Dedifferentiated amniotic fluid mesenchymal stem cell (primary cell): ENCODE data around the gene UBD.

ENCODE experiments used
- DNase-seq: peaks from one replicate; pipeline ENCODE4 v3.0.0-alpha.2; 2016; ENCODE audit errors: extremely low spot score

UBD gene

GRCh38 chr6:29561606-29562181 is 2.2 kb upstream of the UBD start:
- DNase-seq = no peak

- no peak for DNase-seq
Measured at GRCh38 chr6:29561091-29561490, 1.6 kb upstream of the UBD start.

DNA sequence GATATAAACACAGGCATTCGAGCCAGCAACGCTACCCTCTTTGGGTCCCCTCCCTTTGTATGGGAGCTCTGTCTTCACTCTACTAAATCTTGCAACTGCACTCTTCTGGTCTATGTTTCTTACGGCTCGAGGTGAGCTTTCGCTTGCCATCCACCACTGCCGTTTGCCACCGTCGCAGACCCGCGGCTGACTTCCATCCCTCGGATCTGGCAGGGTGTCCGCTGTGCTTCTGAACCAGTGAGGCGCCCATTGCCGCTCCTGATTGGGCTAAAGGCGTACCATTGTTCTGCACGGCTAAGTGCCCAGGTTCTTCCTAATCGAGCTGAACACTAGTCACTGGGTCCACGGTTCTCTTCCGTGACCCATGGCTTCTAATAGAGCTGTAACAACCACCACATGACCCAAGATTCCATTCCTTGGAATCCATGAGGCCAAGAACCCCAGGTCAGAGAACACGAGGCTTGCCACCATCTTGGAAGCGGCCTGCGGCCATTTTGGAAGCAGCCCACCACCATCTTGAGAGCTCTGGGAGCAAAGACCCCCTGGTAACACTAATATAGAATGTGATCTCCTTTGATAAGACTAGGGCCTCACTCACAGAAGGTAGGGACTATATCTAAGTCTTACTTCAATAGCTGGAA is 973 bp downstream of the UBD start:
- DNase-seq = no peak

- no peak for DNase-seq
Measured at GRCh38 chr6:29557320-29557719, 2.2 kb downstream of the UBD start.

GRCh38 chr6:29554764-29555163 is 4.8 kb downstream of the UBD start:
- DNase-seq = no peak

DNA sequence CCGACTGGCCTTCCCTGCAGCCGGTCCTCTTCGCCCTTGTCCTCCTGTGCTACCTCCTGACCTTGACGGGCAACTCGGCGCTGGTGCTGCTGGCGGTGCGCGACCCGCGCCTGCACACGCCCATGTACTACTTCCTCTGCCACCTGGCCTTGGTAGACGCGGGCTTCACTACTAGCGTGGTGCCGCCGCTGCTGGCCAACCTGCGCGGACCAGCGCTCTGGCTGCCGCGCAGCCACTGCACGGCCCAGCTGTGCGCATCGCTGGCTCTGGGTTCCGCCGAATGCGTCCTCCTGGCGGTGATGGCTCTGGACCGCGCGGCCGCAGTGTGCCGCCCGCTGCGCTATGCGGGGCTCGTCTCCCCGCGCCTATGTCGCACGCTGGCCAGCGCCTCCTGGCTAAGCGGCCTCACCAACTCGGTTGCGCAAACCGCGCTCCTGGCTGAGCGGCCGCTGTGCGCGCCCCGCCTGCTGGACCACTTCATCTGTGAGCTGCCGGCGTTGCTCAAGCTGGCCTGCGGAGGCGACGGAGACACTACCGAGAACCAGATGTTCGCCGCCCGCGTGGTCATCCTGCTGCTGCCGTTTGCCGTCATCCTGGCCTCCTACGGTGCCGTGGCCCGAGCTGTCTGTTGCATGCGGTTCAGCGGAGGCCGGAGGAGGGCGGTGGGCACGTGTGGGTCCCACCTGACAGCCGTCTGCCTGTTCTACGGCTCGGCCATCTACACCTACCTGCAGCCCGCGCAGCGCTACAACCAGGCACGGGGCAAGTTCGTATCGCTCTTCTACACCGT is 6.1 kb downstream of the UBD start:
- no peak for DNase-seq

DNA sequence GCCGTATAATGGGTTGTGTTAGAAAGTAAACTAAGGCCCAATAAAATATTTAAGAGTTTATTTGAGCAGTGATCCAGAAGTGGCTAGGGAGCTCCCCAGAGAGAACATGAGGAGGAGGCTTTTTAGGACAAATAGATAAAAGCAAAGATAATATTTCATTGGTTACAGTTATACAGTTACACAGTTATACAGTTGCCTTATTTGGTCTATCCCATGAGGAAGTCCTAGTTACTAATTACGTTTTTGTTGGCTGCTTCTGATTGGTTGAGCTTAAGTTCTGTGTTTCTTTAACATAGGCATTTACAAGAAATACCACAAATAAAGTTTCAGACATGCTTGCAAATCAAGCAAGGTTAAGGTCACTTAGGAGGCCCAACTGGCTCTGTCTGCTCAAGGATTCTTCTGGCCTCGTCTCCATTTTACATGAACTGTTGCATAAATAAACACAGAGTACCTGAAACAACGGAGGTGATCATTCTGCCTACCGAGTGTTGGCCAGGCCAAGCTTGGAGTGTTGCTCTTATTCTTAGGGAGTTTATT is 7.0 kb downstream of the UBD start:
- peak; percentile 69 for DNase-seq

GRCh38 chr6:29547573-29547972 is 12.0 kb downstream of the UBD start:
- no peak for DNase-seq

DNA sequence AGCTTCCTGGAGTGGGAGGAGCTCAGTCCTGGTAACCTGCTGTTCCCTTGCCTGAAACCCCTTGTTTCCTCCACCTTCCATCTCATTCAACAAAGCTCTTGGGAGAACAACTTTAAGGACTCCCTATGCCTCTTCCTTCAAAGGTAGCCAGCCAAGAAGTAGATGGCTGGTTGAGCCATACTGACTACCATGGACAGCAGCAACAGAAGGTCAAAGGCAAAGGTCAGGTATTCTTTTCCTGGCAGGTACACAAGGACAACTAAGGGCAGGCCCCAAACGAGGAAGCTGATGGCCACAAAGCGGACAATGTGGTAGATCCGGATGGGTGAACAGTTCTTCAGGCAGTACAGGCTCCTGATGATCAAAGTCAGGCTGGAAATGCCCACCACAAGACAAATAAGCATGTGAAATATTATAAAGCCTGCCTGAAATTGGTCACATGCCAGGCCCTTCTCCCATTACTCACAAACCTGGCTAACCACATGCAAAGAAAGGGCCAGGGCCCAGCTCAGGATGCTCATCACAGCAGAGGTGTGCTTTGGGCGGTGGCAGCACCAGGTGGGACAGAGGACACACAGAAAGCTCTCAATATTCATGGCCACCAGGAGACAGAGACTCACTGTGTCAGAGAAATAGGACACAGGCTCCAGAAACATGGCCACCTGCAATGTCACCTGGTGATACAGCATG is 21.7 kb downstream of the UBD start:
- no peak for DNase-seq

DNA sequence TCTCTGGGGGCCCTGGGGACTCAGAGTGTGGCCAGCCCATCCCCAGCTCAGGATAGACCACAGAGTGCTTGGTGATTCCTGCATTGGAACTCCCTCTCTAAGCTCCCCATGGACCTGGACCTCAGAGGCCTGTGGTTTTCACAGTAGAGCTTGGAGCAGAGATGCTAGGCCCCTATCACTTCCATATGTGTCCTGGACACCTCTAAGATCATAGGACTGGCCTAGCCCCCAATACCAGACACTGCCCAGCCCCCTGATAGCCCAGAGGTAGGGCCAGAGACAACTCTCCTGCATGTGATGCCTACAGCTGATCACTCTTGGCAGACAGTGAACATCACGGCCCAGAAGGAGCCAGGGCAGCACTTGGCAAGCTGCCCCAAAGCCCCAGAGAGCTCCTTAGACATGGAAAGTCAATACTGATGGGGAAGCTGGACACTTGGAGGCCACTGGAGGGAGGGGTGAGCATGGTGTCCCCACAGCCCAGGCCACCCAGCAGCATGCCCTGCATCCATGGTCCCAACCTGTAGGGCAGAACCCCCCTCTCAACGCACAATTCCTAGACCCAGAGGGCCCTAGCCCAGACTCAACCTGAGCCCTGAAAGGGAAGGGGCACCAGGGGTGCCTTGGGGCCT is 27.1 kb downstream of the UBD start:
- DNase-seq = no peak

DNA sequence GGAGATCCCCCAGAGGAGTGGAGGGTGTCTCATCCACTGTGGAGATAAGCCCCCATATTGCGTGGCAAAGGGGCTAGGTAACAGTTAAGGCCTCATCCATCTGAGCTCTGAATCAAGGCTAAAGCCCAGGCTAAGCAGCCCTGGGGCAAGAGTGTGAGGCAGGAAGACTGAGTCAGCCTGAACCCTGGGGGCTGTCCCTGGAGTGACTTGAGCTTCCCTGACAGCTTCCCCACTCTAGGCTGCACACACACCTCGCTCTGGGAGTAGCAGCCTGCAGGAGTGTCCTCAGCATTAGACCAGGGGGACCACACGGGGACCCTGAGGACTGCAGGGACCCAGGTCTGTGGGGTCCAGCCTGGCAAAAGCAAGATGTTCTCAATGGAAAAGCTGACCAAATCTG is 27.9 kb downstream of the UBD start:
- DNase-seq = no peak

GRCh38 chr6:29530671-29531310 is 28.7 kb downstream of the UBD start:
- no peak for DNase-seq

- DNase-seq = no peak
Measured at GRCh38 chr6:29529956-29530355, 29.6 kb downstream of the UBD start.

DNA sequence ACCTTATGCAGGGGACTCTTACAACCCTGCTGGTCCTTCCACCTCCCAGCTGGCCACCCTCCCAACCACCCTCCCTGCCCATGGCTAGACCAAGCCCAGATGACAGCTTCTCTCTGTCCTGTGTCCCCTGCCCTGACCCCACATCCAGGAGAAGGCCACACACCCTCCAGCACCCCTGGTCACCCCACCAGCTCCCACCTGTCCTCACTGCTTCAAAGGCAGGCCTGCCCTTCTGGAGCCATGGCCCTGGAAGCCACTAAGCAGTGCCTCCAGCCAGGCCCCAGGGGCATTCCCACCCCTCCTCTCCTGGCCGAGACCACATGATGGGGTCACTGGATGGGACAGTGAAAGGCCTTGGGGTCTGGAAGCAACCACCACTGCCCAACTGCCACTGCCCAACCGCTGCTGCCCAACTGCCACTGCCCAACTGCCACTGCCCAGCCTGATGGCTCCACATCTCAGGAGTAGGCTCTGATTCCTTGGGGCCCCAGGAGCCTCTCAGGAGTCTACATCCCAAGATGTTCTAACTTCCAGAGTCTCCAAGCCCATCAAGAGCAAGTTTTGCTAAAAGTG is 30.5 kb downstream of the UBD start:
- DNase-seq = no peak

DNA sequence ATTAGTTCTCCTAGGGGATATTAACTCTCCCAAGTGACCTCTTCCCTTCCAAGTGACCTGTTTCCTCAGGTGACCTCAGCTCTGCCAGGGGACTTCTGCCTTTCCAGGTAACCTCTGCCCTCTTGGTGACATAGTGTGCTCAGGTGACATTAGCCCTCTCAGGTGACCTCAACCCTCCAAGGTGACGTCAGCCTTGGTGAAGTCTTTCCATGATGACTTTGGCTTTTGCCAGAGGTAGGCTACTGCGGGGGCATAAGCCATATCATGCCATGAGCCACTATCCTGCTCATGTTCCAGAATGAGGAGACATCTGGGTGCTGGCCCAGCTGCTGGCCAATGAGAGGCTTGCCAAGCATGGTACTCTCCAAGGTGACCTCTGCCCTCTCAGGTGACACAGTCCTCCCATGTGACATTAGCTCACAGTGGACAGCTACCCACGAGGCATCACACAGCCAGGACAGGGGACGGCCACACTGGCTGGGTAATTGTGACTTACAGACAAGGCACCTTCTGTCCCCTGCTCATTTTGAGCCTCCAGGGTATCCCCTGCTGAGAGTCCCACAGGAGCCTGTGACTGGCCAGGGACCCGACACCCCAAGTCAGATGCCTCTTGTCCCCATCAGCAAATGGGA is 31.1 kb downstream of the UBD start:
- DNase-seq = no peak

DNA sequence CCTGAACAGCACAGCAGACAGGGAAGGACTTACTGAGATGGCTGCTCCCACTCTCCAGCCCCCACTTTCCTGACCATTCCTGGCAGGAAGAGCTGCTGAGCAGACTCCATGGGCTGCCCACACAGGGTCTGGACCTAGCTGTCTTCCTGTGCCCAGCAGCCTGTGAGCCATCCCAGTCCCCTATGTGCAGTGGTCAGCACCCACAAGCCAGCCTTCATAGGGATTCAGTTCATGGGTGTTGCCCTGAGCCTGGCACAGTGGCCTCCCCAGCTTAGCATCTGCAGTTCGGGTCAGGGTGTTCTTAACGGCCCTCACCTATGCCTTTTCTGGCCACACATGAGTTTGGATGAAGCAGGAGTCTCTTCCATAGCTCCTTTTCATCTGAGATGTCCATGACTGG is 32.0 kb downstream of the UBD start:
- DNase-seq = no peak

GRCh38 chr6:29527126-29527525 is 32.4 kb downstream of the UBD start:
- DNase-seq = no peak

DNA sequence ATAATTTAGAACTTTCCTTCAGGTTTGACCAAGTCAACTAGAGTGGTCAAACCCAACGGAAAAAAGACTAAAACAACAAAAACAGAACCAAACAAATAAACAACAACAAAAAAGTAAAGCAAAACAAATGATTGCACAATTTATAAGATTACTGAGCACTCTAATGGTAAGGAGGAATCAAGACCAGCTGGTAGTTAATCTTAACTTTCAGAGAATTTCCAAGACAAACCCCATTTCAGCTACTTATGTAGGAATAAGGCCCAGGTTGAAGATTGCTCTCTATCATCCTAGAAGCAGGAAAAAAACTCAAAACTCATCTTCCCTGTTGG is 34.3 kb downstream of the UBD start:
- no peak for DNase-seq

- DNase-seq = no peak
Measured at GRCh38 chr6:29524444-29525310, 34.9 kb downstream of the UBD start.

DNA sequence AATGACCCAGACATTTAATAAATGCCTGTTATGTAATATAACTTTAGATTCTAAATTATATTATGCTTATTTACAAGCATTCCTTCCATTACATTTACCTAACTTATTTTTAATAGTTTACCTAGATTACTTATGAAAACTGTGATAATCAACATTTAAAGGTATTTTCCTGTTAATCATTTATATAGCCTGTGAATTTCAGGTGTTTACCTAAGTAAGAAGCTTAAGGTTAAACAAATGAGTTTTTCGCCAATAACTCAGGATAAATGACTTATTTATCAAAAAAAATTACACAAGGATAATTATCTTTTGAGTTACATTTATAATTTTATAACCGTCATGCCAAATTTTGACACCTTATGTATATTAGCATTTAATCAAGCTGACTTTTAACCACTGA is 35.5 kb downstream of the UBD start:
- no peak for DNase-seq
